Neural progenitor cell (in vitro differentiated cells): ENCODE measurements around the gene KCNC2.

Experiments
- CTCF ChIP-seq: fragments of 200-600 bp; sonication (generic); IDR thresholded peaks from 2 replicates; pipeline ENCODE4 v1.5.1; 2017; ENCODE audit warnings: antibody characterized with exemption, mild to moderate bottlenecking
- EZH2phosphoT487 ChIP-seq: fragments of 200-600 bp; sonication (generic); IDR thresholded peaks from 2 replicates; pipeline ENCODE4 v1.6.1; 2017; ENCODE audit warnings: antibody characterized with exemption

- TF ChIP-seq CTCF (no peak), EZH2phosphoT487 (no peak)
Observed at GRCh38 chr12:75236206-75236605, 26.6 kb upstream of the KCNC2 start.
